HepG2 (cell line): ENCODE results near the gene POPDC2. TPM values are rescaled to one million over a fixed set of nuclear protein-coding genes. Genes with fewer than 3 reads are reported as not detected.

Experiments
- ATAC-seq: fragments of 200-7000 bp; cut with Tn5 transposase; 3 replicates; pipeline ENCODE4 v1.9.1; 2020; ENCODE audit warnings: mild to moderate bottlenecking, moderate library complexity
- BruUV-seq: library from RNA; stranded (reverse); fragments of 400-500 nt; replicated peaks from 2 replicates; lab custom pipeline; 2021; lab: Mats Ljungman, UMichigan
- CTCF ChIA-PET: fragments of 300-600 bp; formaldehyde crosslinking; extraction: SDS; loops from one replicate; lab custom pipeline; 2021; ENCODE audit warnings: low total read pairs, inconsistent platforms, low intra/inter-chr PET ratio; lab: Yijun Ruan, JAX
- POLR2A ChIA-PET: fragments of 350-600 bp; sonication (Branson Sonifier 250); formaldehyde crosslinking; loops from one replicate; lab custom pipeline; 2020; ENCODE audit warnings: antibody characterized with exemption, inconsistent platforms; lab: Yijun Ruan, JAX
- DNase-seq: peaks from one replicate; pipeline ENCODE4 v3.0.0-alpha.2; 2015; ENCODE audit warnings: low spot score
- FAIRE-seq: peaks from 3 replicates; lab custom pipeline; 2011; peaks lifted over from hg19 to GRCh38; lab: Jason Lieb, UNC
- H2AFZ ChIP-seq: one replicate; pipeline ENCODE4 v1.6.1; 2011; ENCODE audit warnings: low read length, inconsistent platforms
- H3K27ac ChIP-seq: fragments of 300-600 bp; 3 replicates; pipeline ENCODE4 v1.8.0; 2011; ENCODE audit warnings: mixed run types, mild to moderate bottlenecking, mixed read lengths, low read length, inconsistent platforms; ENCODE audit not compliant: insufficient read depth; ENCODE audit errors: extremely low read length
- H3K27me3 ChIP-seq, 2 experiments: fragments of 200-600 bp in 1 of 2; 2 replicates in 1 of 2; 3 replicates in 1 of 2; pipeline versions ENCODE4 v1.6.0 to v1.8.0; 2011; ENCODE audit warnings: low read length in 2 of 2, mild to moderate bottlenecking in 2 of 2, moderate library complexity in 2 of 2, inconsistent platforms in 1 of 2; ENCODE audit not compliant: insufficient read depth in 2 of 2, control insufficient read depth in 1 of 2
- H3K36me3 ChIP-seq, 2 experiments: fragments of 200-600 bp in 1 of 2; replicated peaks in 1 of 2; 2 replicates in 1 of 2; 3 replicates in 1 of 2; pipeline versions ENCODE4 v1.5.1 to v1.8.0; 2011; ENCODE audit warnings: low read length in 2 of 2, inconsistent platforms in 1 of 2; ENCODE audit not compliant: insufficient read depth in 2 of 2, control insufficient read depth in 1 of 2
- H3K4me1 ChIP-seq: 2 replicates; pipeline ENCODE4 v1.5.1; 2012; ENCODE audit warnings: low read length, inconsistent platforms; ENCODE audit not compliant: insufficient read depth
- H3K4me2 ChIP-seq: 2 replicates; pipeline ENCODE4 v1.6.0; 2011; ENCODE audit warnings: low read depth, low read length, inconsistent platforms
- H3K4me3 ChIP-seq, 3 experiments: fragments of 200-600 bp in 1 of 3; sonication (generic), shearing (Covaris generic) in 1 of 3; replicated peaks in 1 of 3; 2 replicates each; pipeline ENCODE4 v1.5.1; 2011 to 2016; ENCODE audit warnings: low read length in 3 of 3, inconsistent platforms in 2 of 3, low read depth in 2 of 3, mild to moderate bottlenecking in 2 of 3, control low read depth in 1 of 3, mixed read lengths in 1 of 3; ENCODE audit not compliant: insufficient read depth in 1 of 3
- H3K79me2 ChIP-seq: one replicate; pipeline ENCODE4 v1.6.1; 2011; ENCODE audit warnings: low read length, inconsistent platforms; ENCODE audit not compliant: insufficient read depth
- H3K9ac ChIP-seq: 2 replicates; pipeline ENCODE4 v1.6.0; 2011; ENCODE audit warnings: mild to moderate bottlenecking, low read depth, low read length, inconsistent platforms; ENCODE audit not compliant: insufficient read depth
- H3K9me3 ChIP-seq: 2 replicates; pipeline ENCODE4 v1.5.1; 2012; ENCODE audit warnings: mild to moderate bottlenecking, low read length
- H4K20me1 ChIP-seq: 2 replicates; pipeline ENCODE4 v1.6.0; 2011; ENCODE audit warnings: inconsistent platforms, mild to moderate bottlenecking, low read length, moderate library complexity; ENCODE audit not compliant: insufficient read depth
- ARID2 ChIP-seq: sonication (generic); formaldehyde crosslinking; IDR thresholded peaks from 2 replicates; pipeline ENCODE4 v1.8.1; 2022; ENCODE audit warnings: mild to moderate bottlenecking, missing genetic modification reagents, borderline replicate concordance
- ARNT ChIP-seq: fragments of 450-650 bp; IDR thresholded peaks from 2 replicates; pipeline ENCODE4 v1.6.1; 2017
- EZH2 ChIP-seq: conservative IDR thresholded peaks from 2 replicates; pipeline ENCODE4 v1.6.1; 2012; ENCODE audit warnings: mild to moderate bottlenecking, low read depth, low read length, moderate library complexity
- FOXK2 ChIP-seq: fragments of 450-650 bp; IDR thresholded peaks from 2 replicates; pipeline ENCODE4 v1.6.1; 2016
- IRF2 ChIP-seq: IDR thresholded peaks from 2 replicates; pipeline ENCODE4 v1.6.1; 2018; ENCODE audit warnings: missing genetic modification reagents, missing compliant biosample characterization
- KDM1A ChIP-seq: IDR thresholded peaks from 2 replicates; pipeline ENCODE4 v1.6.1; 2016; ENCODE audit warnings: missing compliant biosample characterization
- KLF16 ChIP-seq, 2 experiments: sonication (generic) in 1 of 2; formaldehyde crosslinking in 1 of 2; IDR thresholded peaks; 2 replicates each; pipeline versions ENCODE4 v1.6.1 to v1.8.0; 2016 to 2023; ENCODE audit warnings: missing genetic modification reagents in 2 of 2, missing compliant biosample characterization in 1 of 2
- MXD4 ChIP-seq: IDR thresholded peaks from 2 replicates; pipeline ENCODE4 v1.6.1; 2016; ENCODE audit warnings: mild to moderate bottlenecking, missing biosample characterization, missing genetic modification reagents
- NFE2 ChIP-seq: sonication (generic); formaldehyde crosslinking; IDR thresholded peaks from 2 replicates; pipeline ENCODE4 v1.4.0; 2020; ENCODE audit warnings: missing genetic modification reagents
- NFIB ChIP-seq: sonication (generic); formaldehyde crosslinking; IDR thresholded peaks from 2 replicates; pipeline ENCODE4 v1.9.0; 2021; ENCODE audit warnings: missing genetic modification reagents, mild to moderate bottlenecking, borderline replicate concordance
- SMAD3 ChIP-seq: sonication (generic); formaldehyde crosslinking; IDR thresholded peaks from 2 replicates; pipeline ENCODE4 v1.4.0; 2020; ENCODE audit warnings: missing genetic modification reagents
- SSRP1 ChIP-seq: IDR thresholded peaks from 2 replicates; pipeline ENCODE4 v1.6.1; 2016; ENCODE audit warnings: control low read depth
- STAT5B ChIP-seq: sonication (generic); formaldehyde crosslinking; IDR thresholded peaks from 2 replicates; pipeline ENCODE4 v1.4.0; 2020; ENCODE audit warnings: missing genetic modification reagents
- TAF1 ChIP-seq: sonication (generic); formaldehyde crosslinking; IDR thresholded peaks from 2 replicates; pipeline ENCODE4 v1.4.0; 2020; ENCODE audit warnings: missing genetic modification reagents
- ZFX ChIP-seq: sonication (generic); formaldehyde crosslinking; IDR thresholded peaks from 2 replicates; pipeline ENCODE4 v1.4.0; 2020; ENCODE audit warnings: mild to moderate bottlenecking, low read depth, missing genetic modification reagents, moderate library complexity
- ZMAT5 ChIP-seq: sonication (generic); formaldehyde crosslinking; IDR thresholded peaks from 2 replicates; pipeline ENCODE4 v1.5.0; 2020; ENCODE audit warnings: mild to moderate bottlenecking, low read depth, missing genetic modification reagents, borderline replicate concordance
- ZMYM4 ChIP-seq: sonication (generic); formaldehyde crosslinking; IDR thresholded peaks from 2 replicates; pipeline ENCODE4 v1.8.1; 2023; ENCODE audit warnings: mild to moderate bottlenecking, missing genetic modification reagents
- ZNF143 ChIP-seq: sonication (generic); formaldehyde crosslinking; IDR thresholded peaks from 2 replicates; pipeline ENCODE4 v1.4.0; 2020; ENCODE audit warnings: missing genetic modification reagents
- ZNF512 ChIP-seq: sonication (generic); formaldehyde crosslinking; IDR thresholded peaks from 2 replicates; pipeline ENCODE4 v1.4.0; 2020; ENCODE audit warnings: mild to moderate bottlenecking, missing genetic modification reagents
- ZNF577 ChIP-seq: sonication (generic); formaldehyde crosslinking; IDR thresholded peaks from 2 replicates; pipeline ENCODE4 v1.4.0; 2020; ENCODE audit warnings: mild to moderate bottlenecking, low read depth, missing genetic modification reagents, borderline replicate concordance
- ZNF589 ChIP-seq: sonication (generic); formaldehyde crosslinking; conservative IDR thresholded peaks from 2 replicates; pipeline ENCODE4 v1.8.0; 2022; ENCODE audit warnings: mild to moderate bottlenecking, moderate library complexity, missing genetic modification reagents
- ZNF770 ChIP-seq: sonication (generic); formaldehyde crosslinking; IDR thresholded peaks from 2 replicates; pipeline ENCODE4 v1.5.0; 2020; ENCODE audit warnings: mild to moderate bottlenecking, missing genetic modification reagents
- WGBS: methylation state at CpG from one replicate; pipeline ENCODE4 v1.1.6; 2017; ENCODE audit warnings: low lambda C conversion rate; 5-methylcytosine and 5-hydroxymethylcytosine counted together
- in situ Hi-C: cut with HindIII; loops from 2 replicates; pipeline ENCODE4 v1.10.0; 2017; ENCODE audit warnings: low pct_unique_long_range_greater_than_20kb; ENCODE audit not compliant: extremely low pct_ligation_motif_present
- intact Hi-C: fragments of 100-400 bp; cut with micrococcal nuclease; formaldehyde crosslinking; loops from one replicate; pipeline ENCODE4 v1.10.0; 2022; ENCODE audit not compliant: unreplicated experiment
- polyA plus RNA-seq, 8 experiments: library from polyadenylated mRNA; depleted of rRNA in 3 of 8; stranded (reverse) in 7 of 8; unstranded in 1 of 8; fragments of >200 nt; fragmentation: Illumina TruSeq in 4 of 8; extraction: Trizol in 4 of 8; gene quantifications; 2 replicates each; pipeline versions ENCODE4 v1.2.1 to v1.2.3, GENCODE V29; 2011 to 2016; ENCODE audit warnings: low read depth in 4 of 8, missing spikeins in 1 of 8, mixed read lengths in 1 of 8; ENCODE audit not compliant: insufficient read depth in 1 of 8
- total RNA-seq, 5 experiments: library from RNA; depleted of rRNA; stranded (reverse); fragments of >200 nt; fragmentation: Illumina TruSeq; extraction: Trizol; gene quantifications; 2 replicates each; pipeline ENCODE4 v1.2.3, GENCODE V29; 2016; ENCODE audit warnings: low read depth in 1 of 5

POPDC2 gene
- total and polyA plus RNA-seq, 2 of the 13 experiments (the other 11 are each of a cell fraction or from before 2014, with no cell fraction given) = 0.18 to 0.58 TPM

GRCh38 chr3:119673875-119674274, 13.5 kb upstream of the POPDC2 start (continued):
- TF ChIP-seq MXD4 (no peak), SMAD3 (CRISPR knock-in tag) (no peak), ZMYM4 (CRISPR knock-in tag) (no peak)

DNA sequence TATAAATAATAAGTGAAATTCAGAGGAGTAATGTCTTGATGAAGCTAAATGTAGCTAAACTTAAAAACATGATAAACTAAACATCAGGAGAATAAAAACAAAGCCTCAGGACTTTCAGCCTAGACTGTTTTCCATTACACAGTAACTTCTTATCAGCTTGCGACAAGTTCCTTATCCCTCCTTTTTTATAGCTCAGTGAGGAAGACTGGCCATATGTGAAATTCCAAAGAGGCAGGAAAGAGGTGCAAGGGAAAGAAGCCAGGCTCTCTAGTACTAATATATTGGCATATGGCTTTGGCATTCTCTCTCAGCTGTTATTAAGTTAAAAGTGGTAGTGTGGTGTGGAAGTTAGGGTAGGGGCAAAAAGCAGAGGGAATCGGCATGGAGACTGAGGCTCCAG, 12.4 kb upstream of the POPDC2 start:
- intact Hi-C loops (no loop called here), in situ Hi-C loops (no loop called here)
- CTCF ChIA-PET = no interaction called here
- POLR2A ChIA-PET = no interaction called here
- Histone ChIP-seq H3K4me2 (no peak overlapping the region), H4K20me1 (no peaks in the 10 kb centered on the region), H3K4me3 (no peak overlapping the region), H3K9me3 (no peaks in the 10 kb centered on the region), H2AFZ (no peak overlapping the region), H3K9ac (no peak overlapping the region), H3K4me1 (peaks cover 15% of the 10 kb centered on the region), H3K79me2 (peaks cover 4% of the 10 kb centered on the region), H3K27me3 (no peaks in the 10 kb centered on the region; a peak in 1 of 5 replicates), H3K36me3 (peaks cover 4 to 27% of the 10 kb centered on the region in 2 experiments; a peak in 4 of 5 replicates), H3K27ac (no peak overlapping the region)
- no peak for DNase-seq
- 98% methylated on average over 2 of the region's 2 CpGs for WGBS
- TF ChIP-seq ZNF577 (CRISPR knock-in tag) (no peak), TAF1 (CRISPR knock-in tag) (no peak), ZMAT5 (CRISPR knock-in tag) (no peak), KLF16 (CRISPR knock-in tag; IDR thresholded peaks at IDR 0.05) (no peak), ZFX (CRISPR knock-in tag) (no peak), EZH2 (no peak), ZNF512 (CRISPR knock-in tag) (no peak), ZNF770 (no peak), SSRP1 (CRISPR knock-in tag) (no peak), IRF2 (no peak), ARNT (no peak), KDM1A (no peak), FOXK2 (no peak), STAT5B (CRISPR knock-in tag) (no peak), ZNF143 (CRISPR knock-in tag) (no peak), NFIB (CRISPR knock-in tag) (no peak), NFE2 (CRISPR knock-in tag) (no peak), ARID2 (CRISPR knock-in tag) (no peak), ZNF589 (no peak)
- FAIRE-seq = no peak
- no TSS peak for BruUV-seq
- no peak for ATAC-seq
